DMS 273 (cell line): ENCODE results near the gene CLUH.

Source experiments
- DNase-seq: peaks from one replicate; lab custom pipeline; 2025; ENCODE audit not compliant: unreplicated experiment; lab: John Stamatoyannopoulos, UW

Gene CLUH

DNA sequence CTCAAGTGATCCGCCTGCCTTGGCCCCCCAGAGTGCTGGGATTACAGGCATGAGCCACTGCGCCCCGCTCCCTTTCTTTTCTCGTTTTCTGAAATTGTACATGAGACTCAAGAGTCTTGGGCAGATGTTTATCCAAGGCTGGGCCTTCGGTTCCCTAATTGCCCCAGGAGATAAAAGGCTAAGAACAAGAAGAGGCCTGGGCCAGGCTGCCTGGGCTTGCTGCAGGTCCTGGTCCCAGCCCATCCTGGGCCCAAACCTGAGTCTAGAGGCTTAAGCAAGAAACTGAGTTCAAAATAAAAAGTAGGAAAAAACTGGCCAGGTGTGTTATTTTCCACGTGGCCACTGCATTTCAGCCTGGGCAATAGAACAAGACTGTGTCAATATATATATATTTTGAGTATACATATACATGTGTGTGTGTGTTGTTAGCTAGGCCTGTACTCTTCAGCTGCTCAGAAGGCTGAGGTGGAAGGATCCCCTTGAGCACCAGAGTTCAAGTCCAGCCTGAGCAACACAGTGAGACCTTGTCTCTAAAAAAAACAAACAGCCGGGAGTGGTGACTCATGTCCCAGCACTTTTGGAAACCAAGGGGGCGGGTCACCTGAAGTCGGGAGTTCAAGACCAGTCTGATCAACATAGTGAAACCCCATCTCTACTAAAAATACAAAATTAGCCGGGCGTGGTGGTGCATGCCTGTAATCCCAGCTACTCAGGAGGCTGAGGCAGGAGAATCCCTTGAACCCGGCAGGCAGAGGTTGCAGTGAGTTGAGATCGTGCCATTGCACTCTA is 6.8 kb upstream of the CLUH start:
- no peak for DNase-seq

DNA sequence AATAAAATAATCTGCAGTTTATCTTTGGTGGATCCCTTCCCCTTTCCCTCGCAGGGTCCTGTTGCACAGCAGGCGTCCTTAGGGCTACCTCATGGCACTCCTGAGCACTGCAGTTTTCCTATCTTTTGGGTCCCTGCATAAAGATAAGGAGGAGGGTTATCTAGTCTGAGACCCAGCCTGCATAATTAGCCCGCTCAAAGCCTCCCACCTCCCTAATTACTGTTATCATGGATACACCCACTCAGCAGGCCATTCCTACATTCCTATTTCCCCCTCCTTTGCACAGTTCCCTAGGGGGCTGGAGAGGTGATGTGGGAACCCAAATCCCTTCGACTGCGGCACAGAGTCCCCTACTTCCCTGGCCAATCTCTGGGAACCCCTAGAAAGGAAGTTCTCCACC is 5.1 kb upstream of the CLUH start:
- no peak for DNase-seq

DNA sequence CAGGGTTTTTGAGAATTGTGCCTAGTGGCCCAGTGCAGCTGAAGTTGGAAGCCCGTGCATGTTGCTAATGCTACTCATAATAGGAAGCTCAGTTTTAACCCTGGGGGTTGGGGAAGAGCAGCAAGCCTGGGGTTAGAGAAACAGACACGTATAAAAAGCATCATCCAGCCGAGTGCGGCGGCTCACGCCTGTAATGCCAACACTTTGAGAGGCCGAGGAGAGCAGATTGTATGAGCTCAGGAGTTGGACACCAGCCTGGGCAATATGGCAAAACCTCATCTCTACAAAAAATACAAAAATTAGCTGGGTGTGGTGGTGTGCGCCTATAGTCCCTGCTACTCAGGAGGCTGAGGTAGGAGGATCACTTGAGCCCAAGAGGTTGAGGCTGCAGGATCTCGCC is 2.3 kb upstream of the CLUH start:
- peak; percentile 20 for DNase-seq

DNA sequence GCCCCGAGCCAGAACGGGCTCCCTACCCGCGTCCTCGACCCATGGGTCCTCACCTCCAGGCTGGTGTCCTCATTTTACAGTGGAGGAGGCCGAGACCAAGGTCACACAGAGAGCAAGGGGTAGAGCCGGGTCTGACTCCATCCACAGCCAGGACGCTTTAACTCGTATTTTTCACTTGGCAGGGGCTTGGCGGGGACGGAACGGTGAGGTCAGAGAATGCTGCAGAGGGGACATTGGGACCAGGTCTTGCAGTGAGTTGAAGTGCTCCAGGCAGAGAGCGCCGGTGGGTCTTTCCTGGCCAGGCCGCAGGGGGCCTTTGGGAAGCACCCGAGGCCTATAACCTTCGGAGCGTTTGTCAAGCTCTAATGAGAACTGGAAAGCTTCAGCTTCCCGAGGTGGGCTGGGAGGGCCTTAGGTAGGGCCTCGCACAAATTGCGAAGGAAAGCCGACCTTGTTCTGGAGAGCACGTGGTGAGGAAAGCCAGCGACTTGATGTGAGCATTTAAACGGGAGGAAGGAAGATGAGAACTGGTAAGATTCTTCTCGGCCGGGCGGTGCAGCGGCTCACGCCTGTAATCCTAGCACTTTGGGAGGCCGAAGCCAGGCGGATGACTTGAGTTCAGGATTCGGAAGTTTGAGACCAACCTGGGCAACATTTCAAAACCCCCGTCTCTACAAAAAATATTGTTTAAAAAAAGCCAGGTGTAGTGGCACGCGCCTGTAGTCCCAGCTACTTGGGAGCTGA is 908 bp upstream of the CLUH start:
- no peak for DNase-seq

DNA sequence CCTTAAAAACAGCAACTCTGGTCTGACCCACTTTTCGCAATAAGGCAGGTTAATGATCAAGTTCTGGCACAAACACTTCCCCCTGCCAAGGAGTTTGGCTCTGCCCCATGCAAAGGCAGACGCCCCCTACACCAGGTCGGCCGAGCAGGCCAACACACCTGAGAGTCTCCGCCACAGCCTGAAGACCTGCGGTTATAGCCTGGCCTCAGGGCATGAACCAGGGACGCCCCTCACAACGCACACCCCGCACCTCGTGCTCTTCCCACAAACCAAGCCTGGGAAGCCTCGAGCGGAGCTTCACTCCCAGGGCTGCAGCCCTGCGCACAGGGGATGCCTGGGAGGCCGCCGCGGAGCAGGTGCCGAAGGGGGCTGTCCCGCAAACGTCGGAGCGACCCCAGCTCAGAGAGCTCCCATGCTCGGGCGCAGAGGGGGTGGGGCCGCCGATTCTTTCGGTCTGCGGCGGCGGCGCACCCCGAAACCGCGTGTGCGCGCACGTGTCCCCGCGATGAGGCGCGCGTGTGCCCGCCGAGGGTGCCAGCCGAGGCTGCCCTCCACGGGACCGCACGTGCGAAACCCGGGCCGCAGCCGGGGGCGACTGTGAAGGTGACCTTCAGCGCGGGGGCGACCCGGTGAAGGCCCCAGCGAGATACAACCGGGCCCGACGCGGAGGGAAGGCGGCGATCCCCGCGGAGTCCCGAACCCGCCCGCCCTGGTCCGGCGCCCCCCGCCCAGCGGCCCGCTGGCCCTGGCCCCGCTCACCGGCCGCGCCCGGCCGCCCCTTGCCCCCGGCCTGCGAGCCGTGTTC is 559 bp downstream of the CLUH start:
- DNase-seq: peak; percentile 64

DNA sequence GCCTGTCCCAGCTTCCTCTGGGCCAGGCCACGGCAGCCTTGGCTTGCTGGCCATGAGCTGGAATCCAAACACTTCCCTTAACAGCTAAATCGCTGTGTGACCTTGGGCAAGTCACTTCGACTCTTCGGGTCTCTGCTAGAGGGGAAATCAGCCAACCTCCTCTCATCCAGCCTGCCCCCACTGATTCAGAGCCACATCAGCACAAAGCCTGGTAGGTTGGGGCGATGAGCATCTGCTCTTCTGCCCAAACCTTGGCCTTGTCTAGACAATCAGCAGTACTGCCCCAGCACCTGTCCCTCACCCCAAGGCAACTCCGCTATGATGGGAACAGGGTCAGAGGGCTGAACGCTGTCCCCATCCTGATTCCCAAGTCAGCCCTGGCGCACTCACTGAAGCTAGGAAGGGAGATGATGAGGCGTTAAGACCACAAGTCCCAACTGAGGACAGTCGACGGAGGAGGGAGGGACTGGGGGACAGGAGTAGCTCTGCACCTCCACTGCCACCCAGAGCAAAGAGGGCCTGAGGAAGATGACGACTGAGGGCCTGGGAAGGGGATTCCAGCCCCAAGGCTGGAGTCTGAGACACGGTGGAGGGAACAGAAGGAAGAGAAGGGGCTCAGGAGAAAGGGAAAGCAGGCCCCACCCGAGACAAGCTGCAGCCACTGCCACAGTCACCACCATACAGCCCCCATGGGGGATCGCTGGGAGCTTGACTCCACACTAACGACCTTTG is 1.3 kb downstream of the CLUH start:
- peak; percentile 49 for DNase-seq

DNA sequence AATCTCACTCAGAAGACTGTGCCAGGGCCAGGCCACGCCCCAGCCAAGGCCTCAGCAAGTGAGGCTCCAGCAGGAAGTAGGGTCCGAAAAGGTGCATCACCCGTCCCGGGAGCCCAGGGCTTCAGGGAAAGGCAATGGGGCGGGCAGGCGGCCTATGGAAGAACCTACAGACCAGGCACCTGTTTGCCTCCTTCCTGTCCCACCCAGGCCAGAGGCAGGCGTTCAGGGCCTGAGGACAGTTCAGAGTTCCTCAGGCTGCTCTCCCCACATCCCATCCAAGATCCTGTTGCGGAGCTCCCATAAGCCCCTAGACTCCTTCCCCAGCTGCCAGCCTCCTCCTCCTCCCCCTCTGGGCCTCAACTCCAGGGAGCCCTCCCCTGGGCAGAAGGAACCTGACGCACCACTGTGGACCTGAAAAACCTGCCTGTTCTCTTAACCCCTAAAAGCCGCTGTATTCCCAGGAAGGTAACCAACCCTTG is 2.3 kb downstream of the CLUH start:
- peak; percentile 50 for DNase-seq

DNA sequence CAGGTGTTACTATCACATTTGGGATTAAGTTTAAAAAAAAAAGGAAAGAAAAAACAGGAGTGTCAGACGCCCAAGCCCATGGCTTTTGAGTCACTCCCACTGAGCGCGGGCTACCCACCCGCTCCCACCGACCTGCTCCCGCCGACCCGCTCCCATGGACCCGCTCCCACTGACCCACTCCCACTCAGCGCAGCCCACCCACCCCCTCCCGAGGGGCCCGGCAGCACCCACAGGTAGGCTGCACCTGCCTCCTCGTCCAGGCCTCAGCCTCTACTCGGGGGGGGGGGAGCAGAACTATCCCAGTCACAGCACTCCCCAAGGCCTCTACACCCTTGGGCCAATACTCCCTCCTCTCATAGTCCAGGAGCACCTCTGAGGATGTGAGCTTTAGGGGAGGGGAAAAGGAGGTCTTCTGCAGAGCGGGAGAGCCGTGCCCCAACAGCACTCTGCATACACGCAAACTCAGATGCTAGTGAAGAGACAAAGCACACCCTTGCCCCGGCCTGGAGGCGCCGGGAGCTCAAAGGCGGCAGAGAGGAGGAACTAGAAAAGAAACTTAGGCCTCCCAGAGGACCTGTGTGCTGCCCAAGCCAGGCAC is 2.9 kb downstream of the CLUH start:
- DNase-seq: no peak

DNA sequence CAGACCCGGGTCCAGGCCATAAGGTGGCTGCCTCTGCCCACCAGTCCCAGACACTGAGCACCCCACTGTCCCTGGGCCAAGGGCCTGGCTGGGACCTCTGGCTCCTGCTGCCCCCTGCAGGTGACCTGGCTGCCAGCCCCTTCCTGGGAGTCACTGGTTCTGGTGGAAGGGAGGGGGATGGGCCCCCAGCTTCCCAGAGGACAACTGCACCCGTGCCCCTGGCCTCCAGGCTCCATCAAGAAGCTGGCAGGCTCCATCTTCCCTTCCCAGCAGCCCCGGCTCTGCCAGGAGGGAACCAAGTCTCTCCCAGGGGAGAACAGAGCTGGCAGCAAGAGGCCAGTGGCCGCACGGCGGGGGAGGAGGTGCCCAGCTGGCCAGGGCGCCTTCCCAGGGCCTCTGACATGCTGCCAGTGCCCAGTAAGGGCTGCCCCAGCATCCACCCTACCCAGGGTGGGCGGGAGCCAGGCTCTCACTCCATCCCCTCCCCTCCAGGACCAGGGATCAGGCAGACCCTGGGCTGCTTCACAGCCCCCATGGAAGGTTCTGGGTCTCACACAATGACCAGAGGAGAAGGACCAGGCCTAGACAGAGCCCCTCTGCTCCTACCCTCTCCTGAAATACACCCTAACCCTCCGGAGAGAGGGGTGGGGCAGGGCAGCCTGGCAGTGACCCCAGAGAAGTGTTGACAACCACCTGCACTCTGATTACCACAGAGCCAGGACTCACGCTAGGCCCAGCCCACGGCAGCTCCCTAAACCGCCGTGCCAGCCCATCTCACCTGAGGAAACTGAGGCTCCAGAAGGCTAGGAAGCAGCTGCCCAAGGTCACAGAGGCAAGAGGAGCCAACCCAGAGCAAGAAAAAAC is 3.6 kb downstream of the CLUH start:
- peak; percentile 60 for DNase-seq

DNA sequence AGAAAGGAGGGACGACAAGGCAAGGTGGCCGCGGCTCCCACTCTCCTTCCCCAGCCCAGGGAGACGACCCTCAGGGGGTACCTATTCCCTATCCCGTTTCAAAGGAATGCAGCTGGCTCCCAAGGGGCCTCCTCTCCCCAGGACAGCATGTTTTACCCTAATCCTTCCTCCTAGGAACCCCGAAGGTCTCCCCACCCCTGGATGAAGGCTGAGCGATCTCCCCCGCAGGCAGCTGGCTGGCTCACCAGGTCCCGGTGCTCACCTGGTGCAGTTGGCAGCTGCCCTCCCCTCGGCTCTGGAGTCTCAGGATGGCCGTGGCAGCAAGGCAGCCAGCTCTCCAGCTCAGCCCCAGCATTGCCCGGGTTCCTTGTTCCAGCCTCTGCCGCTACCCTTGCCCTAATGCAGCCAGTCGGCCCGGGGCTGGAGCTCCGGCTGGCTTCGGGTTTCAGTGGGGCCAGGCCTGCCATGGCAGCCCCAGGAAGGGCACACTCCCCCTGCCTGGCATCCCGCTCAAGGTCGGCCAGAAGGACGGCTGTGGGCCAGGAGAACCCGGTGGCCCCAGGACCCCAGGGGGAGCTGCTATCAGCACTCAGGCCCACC is 4.6 kb downstream of the CLUH start:
- DNase-seq: no peak

DNA sequence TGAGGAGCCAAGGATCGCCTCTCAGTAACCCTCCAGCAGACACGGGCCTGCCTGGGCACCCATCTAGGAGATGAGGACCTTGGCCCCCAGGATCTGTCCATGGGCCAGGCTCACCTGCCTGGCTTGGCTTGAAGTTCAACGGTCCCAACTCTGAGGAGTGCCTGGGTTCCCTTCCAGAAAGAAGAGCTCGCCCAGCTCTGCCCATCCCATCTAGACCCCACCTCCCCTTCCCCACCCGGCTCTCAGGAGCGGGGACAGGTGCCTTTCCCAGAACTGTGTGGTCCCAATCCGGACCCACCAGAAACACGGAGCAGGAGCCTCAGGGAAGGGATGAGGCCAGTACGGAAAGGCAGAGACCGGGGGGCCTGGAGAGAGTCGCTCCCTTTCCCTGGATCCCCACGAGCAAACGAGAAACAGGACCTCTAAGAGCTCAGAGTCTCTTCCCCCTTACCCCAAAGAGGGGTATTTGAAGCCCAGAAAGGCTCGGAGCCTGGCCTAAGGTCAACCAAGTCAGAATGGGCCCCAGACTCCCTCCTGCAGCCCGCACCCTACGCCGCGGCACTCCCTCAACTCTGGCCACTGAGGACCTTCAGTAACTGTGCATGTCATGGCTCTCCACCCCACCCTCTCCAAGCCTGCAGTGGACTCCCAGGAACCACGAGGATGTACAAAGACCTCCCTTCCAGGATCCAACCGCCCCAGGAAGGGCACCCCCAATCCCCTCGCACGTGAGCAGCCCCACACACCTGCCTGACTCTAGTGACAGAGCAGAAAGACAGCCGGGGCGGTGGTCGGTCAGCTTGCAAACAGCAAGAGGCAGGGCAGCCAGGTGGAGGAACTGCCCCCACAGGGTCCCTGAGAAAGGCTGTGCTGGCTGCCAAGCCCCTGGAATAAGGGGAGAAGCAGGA is 5.4 kb downstream of the CLUH start:
- no peak for DNase-seq

DNA sequence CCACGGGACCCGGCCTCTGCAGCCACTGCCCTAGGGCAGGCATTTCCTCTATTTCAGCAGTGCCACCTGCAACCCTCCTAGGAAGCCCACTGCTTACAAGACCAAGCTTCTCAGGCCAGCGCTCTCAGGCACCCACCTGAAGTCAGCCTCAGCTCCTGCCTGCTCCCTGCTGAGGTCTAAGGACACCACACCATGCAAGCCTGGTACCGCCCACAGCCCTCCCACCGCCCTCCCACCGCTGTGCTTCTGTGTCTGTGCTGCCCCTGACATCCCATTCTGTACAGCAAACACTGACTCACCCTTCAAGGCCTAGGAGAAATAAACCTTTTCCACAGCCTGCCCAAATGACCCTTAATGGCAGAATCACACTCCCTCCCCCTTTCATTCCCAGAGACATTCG is 6.3 kb downstream of the CLUH start:
- no peak for DNase-seq

DNA sequence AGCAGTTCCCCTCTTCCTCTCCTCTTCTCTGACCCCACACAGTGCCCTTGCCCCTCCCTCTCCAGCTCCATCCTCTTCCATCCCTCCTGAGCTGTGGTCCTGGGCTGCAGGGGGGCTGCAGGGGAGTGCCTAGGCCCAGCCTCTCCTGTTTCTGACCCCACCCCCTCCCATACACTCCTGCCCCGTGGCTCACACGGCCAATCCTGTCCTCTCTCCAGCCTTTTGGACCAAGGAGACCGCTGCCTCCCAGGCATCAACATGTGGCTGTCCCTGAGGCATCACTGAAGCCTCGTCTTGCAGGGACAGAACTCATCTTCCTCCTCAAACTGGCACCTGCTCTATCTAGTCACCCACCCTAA is 6.7 kb downstream of the CLUH start:
- no peak for DNase-seq

DNA sequence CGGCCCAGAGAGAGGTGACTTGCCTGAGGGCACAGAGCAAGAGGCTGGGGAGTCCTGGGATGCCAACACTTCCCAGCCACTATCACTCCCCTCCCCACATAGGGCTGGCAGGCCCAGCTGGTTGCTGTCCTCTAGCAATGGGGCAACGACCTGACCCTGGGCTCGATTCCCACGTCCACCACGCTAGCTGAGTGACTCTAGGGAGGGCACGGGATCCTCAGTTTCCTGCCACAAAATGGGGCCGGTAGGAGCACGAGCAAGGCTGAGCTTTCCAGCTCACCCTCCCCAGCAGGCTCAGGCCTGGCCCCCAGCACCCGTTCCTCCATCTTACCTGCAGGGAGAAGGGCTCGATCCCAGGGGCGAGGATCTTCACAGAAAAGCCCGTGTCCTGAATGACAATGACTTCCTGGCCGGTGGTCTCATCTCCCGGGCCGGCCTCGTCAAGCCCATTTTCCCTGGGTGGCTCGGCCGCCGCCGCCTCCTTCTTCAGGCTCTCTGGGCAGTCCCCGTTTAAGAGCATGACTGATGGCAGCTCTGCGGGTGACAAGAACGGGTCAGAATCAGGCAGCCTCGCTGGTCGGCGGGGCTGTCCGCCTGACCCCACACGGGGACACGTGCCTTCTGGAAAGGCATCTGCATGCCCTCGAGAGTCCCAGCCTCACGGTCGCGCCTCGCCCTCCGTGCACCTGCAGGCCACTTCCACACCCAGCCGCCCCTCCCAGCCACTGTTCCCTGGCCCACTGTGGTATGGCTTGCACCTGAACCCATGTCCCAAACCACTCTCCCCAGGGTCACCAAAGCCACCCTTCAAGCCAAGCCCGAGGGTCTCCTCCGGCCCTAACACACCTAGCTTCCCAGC is 7.3 kb downstream of the CLUH start:
- no peak for DNase-seq

DNA sequence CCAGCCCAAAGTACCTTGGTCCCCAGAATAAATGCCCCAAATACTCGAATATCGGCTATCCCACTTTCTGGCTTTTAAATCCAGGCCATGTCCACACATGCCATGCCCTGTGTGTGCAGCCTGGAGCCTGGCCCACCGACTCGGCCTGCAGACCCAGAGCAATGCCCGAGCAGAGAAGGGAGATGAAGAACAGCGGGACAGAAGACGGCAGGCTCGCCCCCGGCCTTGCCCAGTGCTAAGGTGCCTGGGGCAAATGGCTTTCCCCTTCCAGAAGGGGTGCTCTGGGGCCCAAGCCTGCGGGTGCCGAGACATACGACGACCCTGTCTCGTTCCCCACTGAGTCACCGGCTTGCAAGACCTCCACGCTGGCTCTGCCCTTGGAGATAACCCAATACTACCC is 8.0 kb downstream of the CLUH start:
- DNase-seq: no peak

DNA sequence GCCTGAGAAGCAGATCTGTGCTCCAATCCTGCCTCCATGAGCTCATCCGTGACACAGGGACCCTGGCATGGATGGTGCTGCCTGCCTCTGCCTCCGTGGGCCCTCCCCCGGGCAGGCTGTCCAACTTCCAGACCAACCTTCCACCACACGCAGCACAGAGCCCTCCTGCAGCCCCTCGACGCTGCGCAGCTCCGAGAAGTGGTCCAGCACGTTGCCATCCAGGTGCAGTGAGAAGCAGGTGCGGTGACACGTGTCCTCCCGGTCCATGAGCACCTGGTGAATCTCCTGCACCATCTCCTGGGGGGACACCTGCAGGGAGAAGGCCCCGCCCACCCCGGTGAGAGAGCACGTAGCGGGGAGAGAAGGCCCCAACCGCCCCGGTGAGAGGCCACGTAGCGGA is 8.4 kb downstream of the CLUH start:
- DNase-seq: no peak

DNA sequence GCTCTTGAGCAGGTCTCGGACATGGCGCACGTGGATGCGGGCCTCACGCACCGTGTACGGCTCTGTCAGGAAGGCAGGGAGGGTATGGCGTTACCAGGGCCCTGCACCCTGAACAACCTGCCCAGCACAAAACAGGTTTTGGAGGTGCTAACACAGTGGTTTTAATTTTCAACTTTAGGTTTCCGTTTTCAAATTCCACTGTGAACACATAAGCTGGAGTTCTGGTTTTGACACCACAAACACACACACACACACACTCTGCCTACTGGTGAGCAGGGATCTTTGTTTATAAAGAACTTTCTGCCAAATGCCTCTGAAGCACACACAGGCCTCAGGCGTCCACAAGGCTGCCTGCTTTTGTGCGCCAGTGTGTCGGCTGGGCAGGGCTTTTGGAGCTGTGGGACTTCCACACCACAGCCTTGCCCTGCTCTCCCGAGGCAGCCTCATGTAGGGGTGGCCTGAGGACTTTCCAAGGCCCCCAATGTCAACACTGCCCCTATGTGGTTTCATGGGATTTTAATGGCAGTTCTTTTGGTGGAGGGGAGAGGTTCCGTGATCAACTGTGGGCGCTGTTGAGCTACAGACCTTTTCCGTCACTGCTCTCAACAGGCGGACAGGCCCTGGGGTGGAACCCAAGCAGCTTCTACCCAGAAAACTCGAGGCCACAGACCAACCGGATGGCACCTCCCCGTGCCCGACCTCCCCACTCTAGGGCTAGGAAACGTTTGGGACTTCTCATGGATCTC is 9.4 kb downstream of the CLUH start:
- no peak for DNase-seq
